AML-193 (cell line): ENCODE results near the gene CBR1.
"Not testable (repeated sequence)": the region's sequence is repeated elsewhere in the genome, so short reads cannot be mapped to it uniquely, and the experiment has no call there.

Source experiments
- DNase-seq, 2 experiments: peaks; one replicate each; lab custom pipeline; 2025; lab: John Stamatoyannopoulos, UW

Gene CBR1

GRCh38 chr21:36048357-36048756 lies 21.5 kb upstream of the CBR1 start:
- no peak for DNase-seq

GRCh38 chr21:36052860-36053714 lies 16.7 kb upstream of the CBR1 start:
- DNase-seq: no peak

DNA sequence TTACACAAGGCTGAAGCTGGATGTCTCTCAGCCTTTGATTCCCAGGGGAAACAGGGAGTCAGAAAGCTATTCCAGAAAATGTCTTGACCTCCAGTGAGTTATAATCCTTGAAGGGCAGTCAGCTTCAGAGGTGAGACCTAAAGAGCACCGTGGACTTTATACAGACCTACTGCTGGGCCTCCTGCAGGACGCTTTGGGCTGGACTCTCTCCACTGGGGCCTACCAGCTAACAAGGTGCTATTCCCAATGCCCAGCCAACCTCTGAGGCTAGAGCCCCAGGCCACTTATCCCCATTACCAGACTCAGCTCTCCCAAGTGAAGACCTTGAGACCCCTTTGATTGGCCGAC lies 16.1 kb upstream of the CBR1 start:
- DNase-seq: no peak

GRCh38 chr21:36055551-36055950 lies 14.3 kb upstream of the CBR1 start:
- DNase-seq: no peak

GRCh38 chr21:36059823-36060158 lies 10.0 kb upstream of the CBR1 start:
- DNase-seq: peak in 1 of 2 experiments; percentile 57

GRCh38 chr21:36060159-36060921 lies 9.5 kb upstream of the CBR1 start, which contains the start of gene SETD4:
TSS of gene SETD4 (minus strand) at chr21:36060526. CDS start at chr21:36058888, 1,638 bp downstream.
- peak; percentile 96 for DNase-seq

DNA sequence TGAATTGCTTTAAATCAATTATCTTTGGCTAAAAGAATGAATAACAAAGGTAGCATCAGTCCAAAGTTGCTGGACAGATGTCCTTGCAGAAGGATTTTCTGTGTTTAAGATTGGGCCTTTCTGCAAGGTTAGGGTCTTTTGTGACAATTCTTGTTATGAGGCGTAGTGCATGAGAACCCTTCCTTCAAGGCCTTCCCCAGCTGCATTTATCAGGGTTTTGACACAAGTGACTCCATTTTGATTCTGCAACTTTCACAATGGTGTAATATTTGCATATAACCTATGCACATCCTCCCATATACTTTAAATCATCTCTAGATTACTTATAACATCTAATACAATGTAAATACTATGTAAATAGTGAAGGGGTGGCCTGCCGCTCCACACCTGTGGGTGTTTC lies 8.4 kb upstream of the CBR1 start:
- DNase-seq: no peak

GRCh38 chr21:36063375-36064084 lies 6.3 kb upstream of the CBR1 start:
- no peak for DNase-seq

DNA sequence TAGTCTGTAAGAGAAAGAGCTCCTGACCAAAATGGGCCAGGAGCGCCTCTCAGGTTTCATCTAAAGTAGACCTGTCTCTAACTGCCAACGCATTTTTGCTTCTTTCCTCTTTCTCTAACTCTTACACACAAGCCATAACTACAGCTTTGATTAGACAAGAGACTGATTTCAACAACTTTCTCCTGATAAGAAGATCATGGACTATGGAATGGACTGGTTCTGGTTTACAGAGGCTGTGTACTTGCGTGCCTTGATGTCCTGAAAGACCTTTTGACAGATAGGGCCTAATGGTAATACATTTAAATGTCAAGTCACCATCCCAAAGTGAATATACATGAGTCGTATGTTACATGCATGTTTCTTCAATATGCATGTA lies 5.8 kb upstream of the CBR1 start:
- no peak for DNase-seq

- peak; percentile 18 to 28 for DNase-seq
Observed at GRCh38 chr21:36065497-36066036, 4.3 kb upstream of the CBR1 start.

DNA sequence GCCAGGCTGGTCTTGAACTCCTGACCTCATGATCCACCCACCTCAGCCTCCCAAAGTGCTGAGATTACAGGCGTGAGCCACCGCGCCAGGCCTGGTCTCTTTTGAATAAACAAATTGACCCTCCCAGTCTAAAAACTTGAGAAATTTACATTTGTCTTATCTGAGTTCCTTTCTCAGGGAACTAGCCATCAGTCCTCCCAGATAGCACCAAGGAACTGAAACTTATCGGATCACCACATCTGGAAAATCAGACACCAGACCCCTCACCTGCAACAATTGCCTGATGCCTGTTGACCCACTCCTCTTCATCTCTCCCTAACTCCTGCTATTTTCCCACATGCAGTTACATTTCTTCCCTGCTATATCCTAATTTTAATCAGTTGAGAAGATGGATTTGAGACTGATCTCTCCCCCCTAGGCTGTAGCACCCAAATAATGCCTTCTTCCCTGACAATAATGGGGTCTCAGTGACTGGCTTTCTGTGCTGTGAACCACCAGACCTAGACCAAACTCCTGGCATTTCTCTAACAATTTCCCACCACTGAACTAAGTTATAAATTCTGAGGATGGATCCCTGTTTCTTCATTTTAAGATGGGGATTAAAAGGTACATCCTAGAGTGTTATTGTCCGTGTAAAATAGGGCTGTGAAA lies 951 bp upstream of the CBR1 start:
- no peak for DNase-seq

DNA sequence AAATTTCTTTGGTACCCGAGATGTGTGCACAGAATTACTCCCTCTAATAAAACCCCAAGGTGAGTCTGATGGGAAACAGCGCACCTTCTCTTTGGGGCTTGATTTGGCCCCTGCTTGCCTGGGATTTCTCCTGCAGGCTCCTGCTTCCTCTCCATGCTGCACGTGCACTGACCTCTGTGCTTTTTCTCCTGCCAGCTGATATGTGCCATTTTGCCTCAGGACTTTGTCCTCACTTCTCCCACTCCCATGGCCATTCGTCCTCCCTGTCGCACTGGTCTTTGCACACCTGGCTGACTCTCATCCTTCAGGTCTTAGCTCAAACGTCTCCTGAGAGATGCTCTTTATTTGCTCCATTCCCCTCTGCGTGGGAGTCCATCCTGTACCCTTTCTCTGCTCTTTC lies 1.2 kb downstream of the CBR1 start:
- DNase-seq: no peak

GRCh38 chr21:36072453-36073162 lies 2.8 kb downstream of the CBR1 start:
- DNase-seq: no peak

DNA sequence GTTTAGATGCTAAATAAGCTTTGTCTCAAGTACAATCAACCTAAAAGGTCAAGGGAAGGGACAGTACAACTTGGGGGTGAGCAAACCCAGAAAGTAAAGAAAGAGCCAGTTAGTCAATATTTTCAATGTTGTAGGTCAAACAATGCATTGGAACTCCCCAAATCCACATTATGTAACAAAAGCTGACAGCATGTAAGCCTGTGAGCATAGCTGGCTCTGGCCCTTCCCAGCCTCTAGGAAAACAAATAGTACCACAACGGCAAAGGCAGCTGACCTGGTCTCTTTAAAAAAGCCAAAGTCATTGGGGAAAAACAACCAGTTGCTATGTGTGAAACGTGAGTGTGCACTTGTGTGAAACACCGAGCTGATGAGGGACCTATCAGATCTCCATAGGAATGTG lies 3.4 kb downstream of the CBR1 start:
- no peak for DNase-seq

DNA sequence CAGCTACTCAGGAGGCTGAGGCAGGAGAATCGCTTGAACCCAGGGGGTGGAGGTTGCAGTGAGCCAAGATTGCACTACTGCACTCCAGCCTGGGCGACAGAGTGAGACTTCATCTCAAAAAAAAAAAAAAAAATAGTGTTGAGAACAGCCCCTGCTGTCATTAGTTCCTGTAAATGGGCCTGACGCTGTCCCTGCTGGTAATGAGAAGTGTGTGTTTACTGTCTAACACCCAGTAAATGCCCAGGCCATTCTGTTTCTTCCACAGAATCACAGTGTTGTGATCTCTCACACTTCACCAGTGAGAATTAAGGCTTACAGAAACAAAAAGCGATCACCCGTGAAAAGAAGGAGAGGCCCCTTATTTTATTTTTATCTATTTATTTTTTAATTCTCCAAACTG lies 4.1 kb downstream of the CBR1 start:
- DNase-seq: not testable (repeated sequence)

- no peak for DNase-seq
Observed at GRCh38 chr21:36075171-36075570, 5.3 kb downstream of the CBR1 start.

DNA sequence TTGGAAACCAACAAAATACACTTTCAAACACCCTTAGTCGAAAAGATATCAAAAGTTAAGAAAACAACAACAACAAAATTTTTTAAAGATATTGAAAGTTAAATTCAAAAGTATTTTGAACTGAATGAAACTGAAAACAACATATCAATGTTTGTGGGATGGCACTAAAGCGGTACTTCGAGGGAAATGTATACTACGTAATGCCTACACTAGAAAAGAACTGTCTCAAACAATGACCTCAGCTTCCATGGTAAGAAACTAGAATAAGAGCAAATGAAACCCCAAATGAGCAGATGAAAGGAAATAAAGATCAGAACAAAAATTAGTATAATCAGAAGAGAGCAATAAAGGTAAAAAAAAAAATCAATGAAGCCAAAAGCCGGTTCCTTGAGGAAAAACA lies 6.1 kb downstream of the CBR1 start:
- no peak for DNase-seq

GRCh38 chr21:36076878-36077655 lies 7.2 kb downstream of the CBR1 start:
- DNase-seq: no peak

DNA sequence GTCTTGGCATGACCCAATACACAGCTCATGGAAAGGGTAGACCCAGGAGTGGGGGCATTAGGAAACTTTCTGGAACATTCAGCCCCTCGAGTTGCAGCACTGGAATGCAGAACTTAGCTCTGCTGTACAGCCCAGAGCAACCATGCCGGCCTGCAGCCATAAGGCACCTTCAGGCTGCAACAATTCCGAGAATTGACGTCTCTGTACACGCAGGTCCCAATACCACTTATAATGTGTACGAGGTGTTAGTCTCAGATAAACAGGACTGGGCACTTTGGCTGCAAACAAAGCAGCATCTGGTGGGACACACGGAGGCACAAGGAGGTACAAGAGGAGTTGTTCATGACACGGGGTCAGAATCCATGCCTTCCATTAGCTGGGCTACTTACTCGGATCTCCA lies 7.9 kb downstream of the CBR1 start:
- DNase-seq: no peak

GRCh38 chr21:36079010-36079649 lies 9.3 kb downstream of the CBR1 start:
- peak; percentile 47 to 61 for DNase-seq
